GM19438 (cell line): Measurements from ENCODE around the gene XIRP2.
"Not testable (repeated sequence)": the region's sequence is repeated elsewhere in the genome, so short reads cannot be mapped to it uniquely, and the experiment has no call there.

Source experiments
- ATAC-seq: cut with Tn5 transposase; IDR thresholded peaks from one replicate; pipeline ENCODE4 v1.9.1; 2021; ENCODE audit warnings: low read depth; ENCODE audit not compliant: unreplicated experiment

Gene XIRP2

DNA sequence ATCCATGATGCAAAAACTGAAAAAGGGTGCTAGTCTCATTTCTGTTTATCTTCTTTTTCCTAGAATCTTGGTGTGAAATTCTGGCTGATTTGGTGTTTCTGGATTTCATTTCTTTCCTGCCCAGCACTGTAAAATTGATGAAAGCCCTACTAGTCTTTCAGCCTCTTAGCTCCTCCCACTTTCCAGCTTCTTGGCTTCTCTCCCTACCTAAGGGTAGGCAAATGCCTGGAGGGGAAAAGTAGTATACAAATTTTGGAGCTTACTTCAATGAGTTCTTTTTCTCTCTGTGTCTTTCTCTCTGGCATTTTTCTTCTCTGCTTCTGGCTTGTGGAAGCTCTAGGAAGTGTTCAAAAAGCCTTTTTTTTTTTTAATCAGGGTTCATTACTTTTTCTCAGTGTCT is 160.5 kb downstream of the XIRP2 start:
- no peak for ATAC-seq

GRCh38 chr2:167049659-167050058 is 161.4 kb downstream of the XIRP2 start:
- no peak for ATAC-seq

- no peak for ATAC-seq
Measured at GRCh38 chr2:167052825-167053224, 164.5 kb downstream of the XIRP2 start.

DNA sequence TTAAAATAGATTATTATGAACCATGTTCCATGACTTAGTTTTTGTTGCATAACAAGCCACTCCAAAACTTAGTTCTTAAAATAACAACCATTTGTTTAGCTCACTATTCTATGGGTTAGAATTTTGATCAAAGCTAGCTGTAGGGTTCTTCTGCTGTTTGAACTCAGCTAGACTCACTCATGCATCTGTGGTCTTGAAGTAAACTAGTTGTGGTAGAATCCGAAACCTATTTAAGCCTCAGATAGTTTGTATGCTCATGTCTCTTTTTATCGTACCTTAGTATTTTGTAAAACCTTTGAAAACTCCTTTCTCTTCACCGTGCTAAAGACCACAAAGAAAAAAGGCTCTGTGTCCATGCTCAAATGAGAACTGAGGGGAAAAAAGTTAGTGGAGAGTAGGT is 166.6 kb downstream of the XIRP2 start:
- no peak for ATAC-seq

DNA sequence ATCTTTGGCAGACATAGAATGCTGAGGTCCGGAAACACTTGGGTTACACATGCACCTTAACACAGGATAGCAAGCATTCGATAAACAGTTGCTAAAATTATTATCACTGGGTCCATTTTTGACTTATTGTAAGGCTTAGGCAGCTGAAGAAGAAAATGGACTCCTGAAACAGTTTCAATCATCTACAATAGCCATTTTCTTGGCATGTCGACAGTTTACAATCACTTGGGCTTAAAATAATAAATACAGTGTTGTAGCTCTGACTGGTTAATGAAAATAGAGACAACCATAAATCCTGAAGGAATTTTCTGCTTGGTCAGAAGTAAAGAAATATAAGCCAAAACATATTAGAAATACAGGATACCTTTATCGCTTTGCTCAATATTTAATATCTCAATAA is 169.2 kb downstream of the XIRP2 start:
- ATAC-seq: no peak

GRCh38 chr2:167059173-167059572 is 170.9 kb downstream of the XIRP2 start:
- ATAC-seq: no peak

DNA sequence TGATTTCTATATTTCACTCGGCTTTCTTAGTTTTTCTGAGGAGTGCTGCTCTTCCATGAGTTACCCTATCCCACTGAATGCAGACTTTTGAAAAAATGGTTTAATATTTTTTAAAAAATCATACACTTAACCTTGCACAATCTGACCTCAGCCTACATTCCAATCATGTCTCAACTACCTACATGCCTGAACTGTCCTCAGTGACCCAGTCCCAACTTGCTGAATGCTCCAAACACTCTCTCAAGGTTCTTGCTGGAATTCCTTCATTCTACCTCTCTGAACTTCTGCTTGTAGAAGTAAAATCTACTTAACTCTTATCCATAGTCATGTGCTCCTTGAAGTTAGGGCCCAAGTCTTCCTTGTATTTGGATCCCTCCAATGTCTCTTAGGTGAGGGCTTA is 181.6 kb downstream of the XIRP2 start:
- ATAC-seq: no peak

GRCh38 chr2:167075708-167076107 is 187.4 kb downstream of the XIRP2 start:
- not testable (repeated sequence) for ATAC-seq

DNA sequence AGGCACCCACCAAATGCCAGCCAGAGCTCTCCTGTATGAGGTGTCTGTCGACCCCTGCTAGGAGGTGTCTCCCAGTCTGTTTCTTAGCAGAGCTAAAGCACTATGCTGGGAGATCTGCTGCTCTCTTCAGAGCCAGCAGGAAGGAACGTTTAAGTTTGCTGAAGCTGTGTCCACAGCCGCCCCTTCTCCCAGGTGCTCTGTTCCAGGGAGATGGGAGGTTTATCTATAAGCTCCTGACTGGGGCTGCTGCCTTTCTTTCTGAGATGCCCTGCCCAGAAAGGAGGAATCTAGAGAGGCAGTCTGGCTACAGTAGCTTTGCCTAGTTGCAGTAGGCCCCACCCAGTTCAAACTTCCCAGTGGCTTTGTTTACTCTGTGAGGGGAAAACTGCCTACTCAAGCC is 210.7 kb downstream of the XIRP2 start:
- not testable (repeated sequence) for ATAC-seq

DNA sequence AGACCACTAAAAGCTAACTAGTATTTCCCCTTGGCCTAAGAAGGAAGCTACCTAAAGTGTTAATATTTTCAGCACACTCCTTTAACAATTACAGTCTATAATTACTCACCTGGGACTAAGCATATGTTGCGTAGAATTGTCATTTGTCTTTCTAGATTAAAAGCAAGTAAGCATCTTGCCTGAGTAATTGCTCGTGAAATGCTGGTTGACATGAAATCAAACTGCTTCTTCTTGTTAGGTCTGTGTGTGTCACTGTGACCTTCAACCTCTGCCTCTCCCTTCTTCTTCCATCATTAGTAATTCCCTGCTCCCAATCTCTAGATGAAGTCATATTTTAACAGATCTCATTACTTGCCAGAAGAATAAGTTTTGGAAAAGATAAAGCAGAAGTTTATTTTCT is 212.2 kb downstream of the XIRP2 start:
- no peak for ATAC-seq

DNA sequence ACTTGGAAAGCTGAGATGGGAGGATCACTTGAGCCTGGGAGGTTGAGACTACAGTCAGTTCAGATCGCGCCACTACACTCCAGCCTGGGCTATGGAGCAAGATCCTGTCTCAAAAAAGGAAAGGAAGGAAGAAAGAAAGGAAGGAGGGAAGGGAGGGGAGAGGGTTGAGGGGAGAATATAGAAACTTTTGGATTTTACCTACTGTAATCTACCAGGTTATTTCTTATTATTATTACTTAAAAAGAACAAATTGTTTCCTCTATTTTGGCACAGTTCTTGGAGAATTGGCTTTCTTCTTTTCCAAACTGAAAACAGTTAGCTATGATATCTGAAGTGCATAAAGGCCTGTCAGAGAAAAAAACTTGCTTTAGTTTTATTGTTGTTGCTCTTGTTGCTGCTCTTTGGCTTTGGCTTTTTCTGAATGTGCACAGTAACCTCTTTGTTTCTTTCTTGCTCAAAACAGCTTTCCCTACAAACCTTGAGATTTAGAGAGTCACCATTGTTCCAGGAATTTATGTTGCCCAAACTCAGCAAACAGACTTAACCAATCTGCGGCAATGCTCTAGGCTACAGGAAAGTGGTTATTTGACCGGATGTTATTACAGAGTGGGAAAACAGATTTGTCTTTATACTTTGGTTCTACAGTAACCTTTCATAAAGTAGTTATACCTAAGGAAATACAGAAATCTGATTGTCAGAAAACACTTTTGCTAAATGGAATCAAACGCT is 214.9 kb downstream of the XIRP2 start:
- ATAC-seq: no peak

GRCh38 chr2:167103757-167104133 is 215.5 kb downstream of the XIRP2 start:
- no peak for ATAC-seq

- no peak for ATAC-seq
Measured at GRCh38 chr2:167104691-167105090, 216.4 kb downstream of the XIRP2 start.

GRCh38 chr2:167109682-167110081 is 221.4 kb downstream of the XIRP2 start:
- not testable (repeated sequence) for ATAC-seq

- ATAC-seq: no peak
Measured at GRCh38 chr2:167110345-167110744, 222.1 kb downstream of the XIRP2 start.

DNA sequence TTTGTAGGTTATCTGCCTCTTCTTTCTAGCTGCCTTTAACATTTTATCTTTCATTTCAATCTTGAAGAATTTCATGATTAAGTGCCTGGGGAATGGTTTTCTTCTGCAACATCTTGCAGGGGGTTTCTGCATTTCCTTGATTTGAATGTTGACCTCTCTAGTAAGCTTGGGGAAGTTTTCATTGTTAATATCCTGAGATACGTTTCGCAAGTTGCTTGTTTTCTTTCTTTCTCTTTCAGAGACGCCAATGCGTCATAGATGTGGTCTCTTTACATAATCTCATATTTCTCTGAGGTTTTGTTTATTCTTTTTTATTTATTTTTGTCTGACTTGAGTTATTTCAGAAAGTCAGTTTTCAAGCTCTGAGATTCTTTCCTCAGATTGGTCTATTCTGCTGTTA is 225.7 kb downstream of the XIRP2 start:
- no peak for ATAC-seq

DNA sequence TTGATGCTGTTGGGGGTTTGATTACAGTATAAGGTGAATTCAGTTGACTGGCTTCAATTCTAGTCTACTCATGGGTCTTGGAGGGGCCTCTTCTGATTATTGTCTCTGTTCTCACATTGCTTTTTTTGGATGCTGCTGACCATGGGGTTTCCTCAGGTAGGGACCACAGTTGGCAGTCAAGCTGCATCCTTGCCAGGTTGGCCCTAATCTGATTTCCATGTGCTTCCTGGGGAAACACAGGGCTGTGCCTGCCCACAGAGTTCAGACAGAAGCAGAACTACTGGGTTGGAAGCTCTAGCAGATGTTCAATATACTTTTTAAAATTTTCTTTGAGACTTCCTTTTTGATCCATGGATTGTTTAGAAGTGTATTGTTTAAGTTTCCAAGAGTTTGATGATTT is 227.3 kb downstream of the XIRP2 start:
- ATAC-seq: no peak

- ATAC-seq: no peak
Measured at GRCh38 chr2:167122389-167122788, 234.1 kb downstream of the XIRP2 start.

GRCh38 chr2:167126165-167126564 is 237.9 kb downstream of the XIRP2 start:
- no peak for ATAC-seq

GRCh38 chr2:167127135-167127534 is 238.9 kb downstream of the XIRP2 start:
- no peak for ATAC-seq

DNA sequence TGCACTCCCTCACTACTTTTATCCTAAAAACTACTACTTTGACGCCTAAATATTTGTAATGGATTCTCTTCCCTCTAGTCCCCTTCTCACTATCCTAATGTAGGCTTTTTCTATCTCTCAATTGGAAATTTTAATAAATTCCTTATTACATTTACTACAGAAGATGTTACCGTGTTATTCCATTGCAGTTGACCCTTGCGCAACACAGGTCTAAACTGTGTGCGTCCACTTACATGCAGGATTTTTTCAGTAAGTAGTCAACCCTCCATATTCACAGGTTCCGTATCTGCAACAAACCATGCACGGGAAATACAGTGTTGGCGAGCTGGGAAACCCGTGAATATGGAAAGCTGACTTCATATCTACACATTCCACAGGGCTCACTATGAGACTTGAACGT is 239.8 kb downstream of the XIRP2 start:
- ATAC-seq: no peak

- ATAC-seq: no peak
Measured at GRCh38 chr2:167132066-167132465, 243.8 kb downstream of the XIRP2 start.
